NCI-H748 treated with DMSO at 0.1 percent for 48 hours (cell line): ENCODE results near the gene PUS7.
"Not testable (repeated sequence)": the region's sequence is repeated elsewhere in the genome, so short reads cannot be mapped to it uniquely, and the experiment has no call there.

Source experiments
- DNase-seq: peaks from one replicate; lab custom pipeline; 2025; lab: John Stamatoyannopoulos, UW

PUS7 gene

DNA sequence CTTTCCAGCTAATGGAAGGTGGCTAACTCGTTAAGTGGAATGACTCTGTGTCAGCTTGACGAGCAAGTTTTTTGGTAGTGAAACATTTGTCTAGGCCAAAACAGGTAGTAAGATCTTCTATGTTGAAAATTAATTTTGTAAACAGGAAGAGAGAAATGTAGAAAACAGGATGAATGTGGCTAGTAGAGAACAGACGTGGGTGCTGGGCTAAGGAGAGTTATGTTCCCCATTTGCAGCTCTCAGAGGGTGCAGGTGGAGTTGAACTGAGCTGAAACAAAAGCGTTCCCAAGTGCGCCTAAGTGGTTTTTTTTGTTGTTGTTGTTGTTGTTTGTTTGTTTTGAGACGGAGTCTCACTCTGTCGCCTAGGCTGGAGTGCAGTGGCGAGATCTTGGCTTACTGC, 73.9 kb downstream of the PUS7 start:
- DNase-seq: no peak

DNA sequence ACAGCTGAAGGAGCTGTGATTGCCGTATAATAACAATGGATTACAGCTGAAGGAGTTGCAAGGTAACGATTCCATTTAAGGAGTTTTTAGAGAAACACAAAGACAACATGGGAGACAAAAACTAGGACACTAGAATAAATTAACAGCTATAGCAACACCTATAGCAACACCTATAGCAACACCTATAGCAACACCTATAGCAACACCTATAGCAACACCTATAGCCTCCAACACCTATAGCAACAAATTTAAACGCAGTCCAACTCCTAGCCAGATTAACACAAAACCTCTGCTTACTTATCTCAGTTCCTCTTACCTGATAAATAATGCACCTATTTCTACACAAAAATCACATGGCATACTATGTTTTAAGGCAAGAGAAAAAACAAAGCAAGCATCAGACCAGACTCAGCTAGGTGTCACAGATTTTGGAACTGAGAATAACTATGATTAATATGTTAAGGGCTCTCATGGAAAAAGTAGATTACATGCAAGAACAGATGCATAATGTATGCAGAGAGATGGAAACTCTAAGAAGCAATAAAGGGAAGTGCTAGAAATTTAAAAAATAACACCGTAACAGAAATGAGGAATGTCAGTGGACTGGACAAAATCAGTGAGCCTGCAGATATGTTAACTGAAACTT, 77.6 kb downstream of the PUS7 start:
- no peak for DNase-seq

- DNase-seq: not testable (repeated sequence)
These were observed 79.9 kb downstream of the PUS7 start for GRCh38 chr7:105442214-105442613.

GRCh38 chr7:105439174-105439893, 82.7 kb downstream of the PUS7 start:
- no peak for DNase-seq

GRCh38 chr7:105438847-105439173, 83.3 kb downstream of the PUS7 start:
- no peak for DNase-seq

DNA sequence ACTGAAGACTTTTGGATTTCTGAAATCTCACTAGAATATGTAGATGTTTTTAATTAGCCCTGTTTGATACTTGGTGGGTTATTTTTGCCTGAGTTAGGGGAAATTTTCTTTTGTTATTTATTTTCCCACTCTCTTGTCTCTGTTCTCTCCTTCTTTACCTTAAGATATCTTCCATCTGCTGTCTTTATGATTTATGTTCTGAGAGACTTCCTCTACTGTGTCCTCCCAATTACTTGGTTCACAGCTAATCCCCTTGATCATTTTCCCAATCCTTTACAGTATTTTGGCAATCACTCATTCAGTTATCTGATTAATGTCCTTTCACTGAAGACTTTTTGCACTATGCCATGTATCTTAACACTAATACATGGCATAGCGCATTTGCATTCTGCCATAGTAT, 83.8 kb downstream of the PUS7 start:
- no peak for DNase-seq

GRCh38 chr7:105437356-105437755, 84.7 kb downstream of the PUS7 start:
- not testable (repeated sequence) for DNase-seq

DNA sequence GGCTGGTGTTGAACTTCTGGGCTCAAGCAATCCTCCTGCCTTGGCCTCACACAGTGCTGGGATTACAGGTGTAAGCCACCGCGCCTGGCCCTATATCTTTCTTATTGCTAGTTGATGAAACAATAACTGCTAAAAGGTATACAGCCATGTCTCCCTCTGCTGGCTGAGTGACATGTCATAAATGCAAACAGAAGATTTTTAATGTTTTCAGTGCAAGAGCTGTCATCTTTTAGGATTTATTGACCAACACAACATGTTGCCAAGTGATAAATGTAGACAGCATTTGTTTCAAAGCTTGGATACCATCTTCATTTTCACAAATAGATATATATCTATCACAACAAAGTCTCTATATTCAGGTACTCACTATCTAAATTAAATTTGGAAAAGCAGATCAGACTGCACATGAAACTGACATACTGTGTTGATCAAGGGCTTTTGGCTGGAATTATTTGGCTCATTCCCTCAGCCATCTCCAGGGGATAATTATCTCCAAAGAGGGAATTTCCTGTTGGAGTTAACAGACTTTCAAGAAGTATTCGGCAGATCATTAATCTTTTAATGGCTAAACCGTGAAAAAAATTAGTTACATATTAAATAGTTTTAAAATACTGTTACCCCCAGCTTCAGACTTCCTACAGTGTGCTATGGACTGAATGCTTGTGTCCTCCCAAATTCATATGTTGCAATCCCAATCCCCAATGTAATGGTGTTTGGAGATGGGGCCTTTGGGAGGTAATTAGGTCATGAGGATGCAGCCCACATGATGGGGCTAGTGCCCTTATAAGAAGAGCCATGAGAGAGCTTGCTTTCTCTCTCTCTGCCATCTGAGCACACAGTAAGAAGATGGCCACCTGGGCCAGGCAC, 92.1 kb downstream of the PUS7 start:
- DNase-seq: peak; percentile 42

DNA sequence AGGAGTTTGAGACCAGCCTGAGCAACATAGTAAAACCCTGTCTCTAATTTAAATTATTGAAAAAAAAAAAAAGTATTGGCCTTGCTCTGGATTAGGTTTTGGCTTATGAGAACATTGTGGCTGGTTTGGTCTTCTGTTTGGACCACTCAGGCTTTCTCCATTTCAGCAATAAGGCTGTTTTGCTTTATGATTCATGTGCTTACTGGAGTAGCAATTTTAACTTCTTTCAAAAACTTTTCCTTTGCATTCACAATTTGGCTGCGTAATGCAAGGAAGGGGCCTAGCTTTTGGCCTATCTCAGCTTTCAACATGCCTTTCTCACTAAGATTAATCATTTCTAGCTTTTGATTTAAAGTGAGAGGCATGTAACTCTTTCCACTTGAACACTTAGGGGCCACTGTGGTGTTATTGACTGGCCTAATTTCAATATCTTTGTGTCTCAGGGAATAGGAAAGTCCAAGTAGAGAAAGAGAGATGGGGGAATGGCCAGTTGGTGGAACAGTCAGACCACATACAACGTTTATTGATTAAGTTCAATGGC, 95.4 kb downstream of the PUS7 start:
- DNase-seq: no peak

- DNase-seq: no peak
These were observed 98.1 kb downstream of the PUS7 start for GRCh38 chr7:105423987-105424386.

GRCh38 chr7:105413887-105414437, 108.1 kb downstream of the PUS7 start:
- no peak for DNase-seq

GRCh38 chr7:105410774-105411173, 111.3 kb downstream of the PUS7 start:
- DNase-seq: not testable (repeated sequence)

- not testable (repeated sequence) for DNase-seq
These were observed 112.3 kb downstream of the PUS7 start for GRCh38 chr7:105409775-105410174.

DNA sequence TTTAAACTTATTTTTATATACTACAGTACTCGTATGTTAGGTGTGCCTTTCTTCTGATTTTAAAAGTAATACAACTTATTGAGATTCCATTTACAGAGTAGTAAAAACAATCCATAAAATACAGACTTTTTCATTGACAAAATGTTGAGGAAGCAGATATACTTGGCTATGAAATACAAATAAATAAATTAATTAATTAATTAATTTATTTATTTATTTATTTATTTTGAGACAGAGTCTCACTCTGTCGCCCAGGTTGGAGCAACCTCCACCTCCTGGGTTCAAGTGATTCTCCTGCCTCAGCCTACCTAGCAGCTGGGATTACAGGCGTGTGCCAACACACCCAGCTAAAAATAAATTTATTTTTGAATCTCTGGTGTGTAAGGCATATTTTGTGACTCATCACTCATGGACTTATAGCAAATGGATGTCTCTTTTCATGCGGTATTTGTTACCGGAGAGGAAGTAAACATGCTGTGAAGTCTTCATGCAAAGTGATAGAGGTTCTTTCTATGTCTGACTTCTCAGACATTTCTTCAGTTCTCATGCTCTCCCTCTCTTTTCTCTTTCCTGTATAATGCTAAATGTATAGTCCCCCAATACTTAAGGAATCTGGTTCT, 113.2 kb downstream of the PUS7 start:
- DNase-seq: no peak
